Gastrocnemius medialis (tissue), 4 donors: ENCODE data around the gene MYBPC3. TPM values are rescaled to one million over a fixed set of nuclear protein-coding genes. Genes with fewer than 3 reads are reported as not detected.

Source experiments
- ATAC-seq, 2 donors: fragments of 150-250 bp; one replicate each; pipeline ENCODE4 v1.9.1; 2016
- DNase-seq, 2 donors: peaks; one replicate each; pipeline ENCODE4 v3.0.0-alpha.2; 2019
- H3K27ac ChIP-seq, 4 donors: fragments of 200-600 bp; sonication (generic); 1 replicate in 1 of 4; 2 replicates in 3 of 4; pipeline ENCODE4 v1.5.1; 2016 to 2018; ENCODE audit warnings: mild to moderate bottlenecking in 2 of 4, moderate library complexity in 1 of 4
- H3K27me3 ChIP-seq, 3 donors: fragments of 200-600 bp; sonication (generic) in 2 of 3; 1 replicate in 1 of 3; 2 replicates in 2 of 3; pipeline versions ENCODE4 v1.5.1 to v1.6.0; 2016 to 2019; ENCODE audit warnings: mild to moderate bottlenecking in 1 of 3, moderate library complexity in 1 of 3
- H3K36me3 ChIP-seq, 2 donors: fragments of 200-600 bp; sonication (generic) in 1 of 2; one replicate each; pipeline ENCODE4 v1.5.1; 2017 to 2018
- H3K4me1 ChIP-seq, 2 donors: fragments of 200-600 bp; sonication (generic) in 1 of 2; one replicate each; pipeline ENCODE4 v1.5.1; 2016 to 2017; ENCODE audit warnings: mild to moderate bottlenecking in 2 of 2
- H3K4me3 ChIP-seq, 4 donors: fragments of 200-600 bp; sonication (generic) in 3 of 4; 1 replicate in 1 of 4; 2 replicates in 3 of 4; pipeline ENCODE4 v1.5.1; 2016 to 2019; ENCODE audit warnings: mild to moderate bottlenecking in 2 of 4
- H3K9me3 ChIP-seq, 3 donors: fragments of 200-600 bp; sonication (generic) in 2 of 3; 1 replicate in 1 of 3; 2 replicates in 2 of 3; pipeline ENCODE4 v1.5.1; 2016 to 2019
- CTCF ChIP-seq, 5 experiments: fragments of 450-650 bp in 3 of 5; fragments of 200-600 bp in 2 of 5; sonication (generic) in 2 of 5; IDR thresholded peaks in 4 of 5; conservative IDR thresholded peaks in 1 of 5; 1 replicate in 4 of 5; 2 replicates in 1 of 5; pipeline ENCODE4 v1.5.1; 2016 to 2019; ENCODE audit warnings: antibody characterized with exemption in 5 of 5, mild to moderate bottlenecking in 3 of 5, moderate library complexity in 3 of 5
- POLR2A ChIP-seq, 2 donors: fragments of 450-650 bp; IDR thresholded peaks; one replicate each; pipeline ENCODE4 v1.6.1; 2017; ENCODE audit warnings: antibody characterized with exemption in 2 of 2, mild to moderate bottlenecking in 2 of 2, moderate library complexity in 2 of 2
- in situ Hi-C, 4 donors: fragments of 200-750 bp; cut with MboI; loops; one replicate each; pipeline versions ENCODE4 v1.15.0 to v1.8.0; 2017; ENCODE audit warnings: low sequenced_read_pairs in 4 of 4
- intact Hi-C: fragments of 100-400 bp; cut with DNase I; formaldehyde crosslinking; loops from one replicate; pipeline ENCODE4 v1.15.1; 2023; ENCODE audit warnings: low total_unique reads
- total RNA-seq, 4 donors: library from RNA; depleted of rRNA; stranded (reverse); fragments of >200 nt; gene quantifications; one replicate each; pipeline versions ENCODE4 v1.1.0 to v1.2.3, GENCODE V29; 2016

Gene MYBPC3
- total RNA-seq, 4 donors from 2014 or later = 0.07 TPM; not detected in 3

GRCh38 chr11:47348859-47349258 is 3.6 kb downstream of the MYBPC3 start:
- Histone ChIP-seq H3K36me3 (no peaks in the 10 kb centered on the region), H3K27ac (no peak overlapping the region), H3K9me3 (no peaks in the 10 kb centered on the region), H3K27me3 (no peaks in the 10 kb centered on the region), H3K4me3 (no peak overlapping the region), H3K4me1 (peaks cover 0 to 4% of the 10 kb centered on the region in 2 donors)
- ATAC-seq (no peak), DNase-seq (no peak)
- TF ChIP-seq POLR2A (IDR thresholded peaks at IDR 0.05) = no peak
- no peak for TF ChIP-seq CTCF (IDR thresholded peaks at IDR 0.05 in 4 of 5, conservative IDR thresholded peaks at IDR 0.05 in 1 of 5)
- in situ Hi-C loops = no loop called here
- intact Hi-C loops = no loop called here

GRCh38 chr11:47348131-47348802 is 4.2 kb downstream of the MYBPC3 start:
- no peaks in the 10 kb centered on the region for H3K36me3 ChIP-seq
- H3K9me3 ChIP-seq = no peaks in the 10 kb centered on the region
- DNase-seq = no peak
- no peak overlapping the region for H3K4me3 ChIP-seq
- no peaks in the 10 kb centered on the region for H3K27me3 ChIP-seq
- TF ChIP-seq POLR2A (IDR thresholded peaks at IDR 0.05) (no peak), CTCF (IDR thresholded peaks at IDR 0.05 in 4 of 5, conservative IDR thresholded peaks at IDR 0.05 in 1 of 5) (no peak)
- H3K27ac ChIP-seq = no peak overlapping the region
- in situ Hi-C loops = no loop called here
- no peak for ATAC-seq
- H3K4me1 ChIP-seq = peaks cover 0 to 4% of the 10 kb centered on the region in 2 donors
- intact Hi-C loops = no loop called here

- H3K36me3 ChIP-seq = no peaks in the 10 kb centered on the region
- ATAC-seq (no peak), DNase-seq (no peak)
- in situ Hi-C loops = no loop called here
- H3K27ac ChIP-seq = no peak overlapping the region
- H3K4me1 ChIP-seq = no peaks in the 10 kb centered on the region
- H3K9me3 ChIP-seq = no peaks in the 10 kb centered on the region
- H3K27me3 ChIP-seq = no peaks in the 10 kb centered on the region
- intact Hi-C loops = no loop called here
- TF ChIP-seq POLR2A (IDR thresholded peaks at IDR 0.05) (no peak), CTCF (IDR thresholded peaks at IDR 0.05 in 4 of 5, conservative IDR thresholded peaks at IDR 0.05 in 1 of 5) (no peak)
- H3K4me3 ChIP-seq = no peak overlapping the region
Measured at GRCh38 chr11:47347137-47347536, 5.4 kb downstream of the MYBPC3 start.

GRCh38 chr11:47345890-47346563 is 6.5 kb downstream of the MYBPC3 start:
- in situ Hi-C loops (no loop called here), intact Hi-C loops (no loop called here)
- TF ChIP-seq POLR2A (IDR thresholded peaks at IDR 0.05) (no peak), CTCF (IDR thresholded peaks at IDR 0.05 in 4 of 5, conservative IDR thresholded peaks at IDR 0.05 in 1 of 5) (no peak)
- DNase-seq (no peak), ATAC-seq (no peak)
- no peak overlapping the region for H3K27ac ChIP-seq
- no peaks in the 10 kb centered on the region for H3K9me3 ChIP-seq
- no peaks in the 10 kb centered on the region for H3K4me1 ChIP-seq
- H3K36me3 ChIP-seq = no peaks in the 10 kb centered on the region
- H3K4me3 ChIP-seq = no peak overlapping the region
- H3K27me3 ChIP-seq = no peaks in the 10 kb centered on the region
